Peyer's patch (tissue), 4 donors: ENCODE data around the gene EXOC4. TPM values are rescaled to one million over a fixed set of nuclear protein-coding genes. Genes with fewer than 3 reads are reported as not detected.

Experiments
- DNase-seq, 3 donors: peaks; one replicate each; pipeline ENCODE4 v3.0.0-alpha.2; 2017 to 2019
- H3K27ac ChIP-seq, 4 donors: fragments of 200-600 bp; sonication (generic); one replicate each; pipeline ENCODE4 v1.5.1; 2016 to 2019
- H3K27me3 ChIP-seq, 2 donors: fragments of 200-600 bp; sonication (generic); one replicate each; pipeline ENCODE4 v1.5.1; 2019
- H3K36me3 ChIP-seq, 3 donors: fragments of 200-600 bp; sonication (generic); one replicate each; pipeline ENCODE4 v1.5.1; 2016 to 2019
- H3K4me1 ChIP-seq, 4 donors: fragments of 200-600 bp; sonication (generic); one replicate each; pipeline ENCODE4 v1.5.1; 2016 to 2019
- H3K4me3 ChIP-seq, 4 donors: fragments of 200-600 bp; sonication (generic); 1 replicate in 3 of 4; 2 replicates in 1 of 4; pipeline ENCODE4 v1.5.1; 2016 to 2019; ENCODE audit warnings: mild to moderate bottlenecking in 1 of 4
- H3K9me3 ChIP-seq, 4 donors: fragments of 200-600 bp; sonication (generic); one replicate each; pipeline ENCODE4 v1.5.1; 2016 to 2019; ENCODE audit warnings: mild to moderate bottlenecking in 1 of 4
- CTCF ChIP-seq, 6 experiments: fragments of 450-650 bp in 4 of 6; fragments of 200-600 bp in 2 of 6; sonication (generic) in 1 of 6; IDR thresholded peaks; one replicate each; pipeline ENCODE4 v1.5.1; 2017 to 2019; ENCODE audit warnings: antibody characterized with exemption in 6 of 6, mild to moderate bottlenecking in 3 of 6, moderate library complexity in 1 of 6
- POLR2A ChIP-seq, 2 donors: fragments of 450-650 bp; IDR thresholded peaks; one replicate each; pipeline ENCODE4 v1.5.1; 2017; ENCODE audit warnings: antibody characterized with exemption in 2 of 2, mild to moderate bottlenecking in 2 of 2, moderate library complexity in 2 of 2
- total RNA-seq, 4 donors: library from RNA; depleted of rRNA; stranded (reverse); fragments of >200 nt; gene quantifications; one replicate each; pipeline ENCODE4 v1.1.0, GENCODE V29; 2016

EXOC4 gene
- total RNA-seq, 4 donors from 2014 or later = 128 to 502 (median 141) TPM

DNA sequence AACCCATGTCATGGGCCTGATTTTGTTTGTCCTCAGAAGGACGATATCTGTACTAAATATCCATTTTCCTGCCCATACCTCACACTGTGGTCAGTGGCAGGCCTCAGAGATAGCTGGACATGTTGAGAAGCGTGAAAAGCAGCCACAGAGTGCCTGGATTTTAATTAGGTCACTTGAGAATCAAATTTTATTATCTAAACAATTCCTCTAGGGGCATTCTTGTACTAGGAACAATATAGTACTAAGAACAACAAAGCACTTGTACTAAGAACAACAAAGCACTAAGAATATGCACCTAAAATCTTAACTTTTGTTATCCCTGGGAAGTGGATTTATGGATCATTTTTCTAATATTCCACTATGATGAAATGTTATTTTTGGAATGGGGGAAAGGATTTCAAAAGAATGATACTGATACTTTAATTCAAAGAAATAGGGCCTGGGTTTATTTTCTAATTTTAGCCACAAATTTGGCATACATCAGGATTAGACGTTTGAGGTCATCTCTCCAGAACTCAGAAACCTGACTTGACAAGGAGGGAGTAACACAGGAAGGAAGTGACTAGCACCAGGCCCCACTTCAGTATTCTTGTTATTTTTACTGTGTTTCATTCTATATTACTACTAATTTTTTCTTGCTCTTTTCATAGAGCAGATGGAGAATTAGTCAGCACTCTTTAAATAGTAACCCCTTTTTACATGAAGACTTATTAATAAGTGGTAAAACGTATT is 112.2 kb downstream of the EXOC4 start:
- Histone ChIP-seq H3K27me3 (no peaks in the 10 kb centered on the region), H3K4me3 (no peak overlapping the region), H3K9me3 (no peaks in the 10 kb centered on the region), H3K4me1 (no peaks in the 10 kb centered on the region), H3K36me3 (no peaks in the 10 kb centered on the region), H3K27ac (no peak overlapping the region)
- TF ChIP-seq CTCF (IDR thresholded peaks at IDR 0.05) (no peak), POLR2A (IDR thresholded peaks at IDR 0.05) (no peak)
- no peak for DNase-seq

DNA sequence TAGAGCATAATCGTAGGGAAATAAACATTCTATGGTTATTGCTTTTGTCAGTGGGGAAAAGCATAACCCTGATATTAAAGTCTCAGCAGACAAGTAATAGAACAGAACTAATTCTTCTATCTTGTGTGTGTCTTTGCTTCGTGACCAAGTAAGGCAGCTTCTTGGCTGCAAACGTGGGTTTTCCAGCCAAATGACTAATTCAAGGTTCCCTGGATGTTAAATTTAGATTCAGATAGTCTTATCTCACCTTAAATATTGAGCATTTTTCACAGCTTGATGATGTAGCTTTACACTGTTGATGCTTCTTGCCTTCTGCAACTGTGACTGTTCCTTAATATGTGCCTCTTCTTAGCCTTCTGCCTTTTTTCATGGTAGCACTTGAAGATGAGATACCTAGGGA is 113.0 kb downstream of the EXOC4 start:
- TF ChIP-seq CTCF (IDR thresholded peaks at IDR 0.05) (no peak), POLR2A (IDR thresholded peaks at IDR 0.05) (no peak)
- H3K4me1 ChIP-seq = no peaks in the 10 kb centered on the region
- no peaks in the 10 kb centered on the region for H3K9me3 ChIP-seq
- H3K36me3 ChIP-seq = no peaks in the 10 kb centered on the region
- H3K27ac ChIP-seq = no peak overlapping the region
- no peak overlapping the region for H3K4me3 ChIP-seq
- no peak for DNase-seq
- H3K27me3 ChIP-seq = no peaks in the 10 kb centered on the region

- Histone ChIP-seq H3K27me3 (no peaks in the 10 kb centered on the region), H3K27ac (no peak overlapping the region), H3K4me3 (no peak overlapping the region), H3K36me3 (no peaks in the 10 kb centered on the region), H3K9me3 (no peaks in the 10 kb centered on the region), H3K4me1 (no peaks in the 10 kb centered on the region)
- no peak for DNase-seq
- TF ChIP-seq POLR2A (IDR thresholded peaks at IDR 0.05) (no peak), CTCF (IDR thresholded peaks at IDR 0.05) (no peak)
Observed at GRCh38 chr7:133367561-133367960, 114.7 kb downstream of the EXOC4 start.

DNA sequence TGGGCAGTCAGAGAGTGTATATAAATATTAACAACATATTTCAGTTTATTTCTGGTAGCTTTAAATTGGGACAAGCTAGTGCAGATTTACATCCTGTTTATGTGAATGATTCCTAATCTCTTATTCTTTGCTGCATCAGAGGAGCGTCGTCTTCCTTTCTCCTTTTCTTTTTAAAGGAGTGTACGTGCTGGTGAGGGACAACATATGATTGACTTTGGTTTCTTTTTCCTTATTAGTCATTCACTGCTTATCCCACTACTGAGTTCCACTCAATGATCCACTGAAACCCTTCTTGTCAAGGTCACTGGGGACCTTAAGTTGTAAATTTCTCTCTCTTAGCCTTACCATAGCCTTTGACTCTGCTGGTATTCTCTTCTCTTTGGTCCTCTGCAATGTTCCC is 116.3 kb downstream of the EXOC4 start:
- Histone ChIP-seq H3K9me3 (no peaks in the 10 kb centered on the region), H3K4me1 (no peaks in the 10 kb centered on the region), H3K27me3 (no peaks in the 10 kb centered on the region), H3K36me3 (no peaks in the 10 kb centered on the region), H3K4me3 (no peak overlapping the region), H3K27ac (no peak overlapping the region)
- DNase-seq = no peak
- TF ChIP-seq POLR2A (IDR thresholded peaks at IDR 0.05) = no peak
- no peak for TF ChIP-seq CTCF (IDR thresholded peaks at IDR 0.05)

GRCh38 chr7:133371616-133372015 is 118.7 kb downstream of the EXOC4 start:
- no peaks in the 10 kb centered on the region for H3K4me1 ChIP-seq
- H3K27me3 ChIP-seq = no peaks in the 10 kb centered on the region
- H3K9me3 ChIP-seq = no peaks in the 10 kb centered on the region
- H3K36me3 ChIP-seq = no peaks in the 10 kb centered on the region
- no peak overlapping the region for H3K27ac ChIP-seq
- no peak overlapping the region for H3K4me3 ChIP-seq
- TF ChIP-seq CTCF (IDR thresholded peaks at IDR 0.05) (no peak), POLR2A (IDR thresholded peaks at IDR 0.05) (no peak)
- DNase-seq = no peak

DNA sequence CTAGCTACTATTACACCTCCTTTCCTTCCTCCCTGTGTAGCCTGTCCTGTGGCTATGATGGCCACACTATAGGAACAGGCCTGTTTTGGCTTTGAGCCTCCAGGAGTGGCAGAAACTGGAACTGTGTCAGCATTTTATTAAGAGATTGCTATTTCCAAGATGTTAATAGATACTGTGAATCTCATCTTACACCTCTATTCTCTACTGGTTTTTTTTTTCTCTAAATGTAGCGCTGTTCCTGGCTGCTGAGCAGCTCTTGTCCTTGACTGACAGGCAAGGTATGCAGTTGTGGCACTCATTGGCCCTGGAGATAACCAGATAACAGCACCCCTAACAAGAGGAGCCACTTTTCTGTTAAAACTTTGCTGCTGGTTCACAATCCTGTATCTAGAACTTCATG is 119.5 kb downstream of the EXOC4 start:
- Histone ChIP-seq H3K4me1 (no peaks in the 10 kb centered on the region), H3K27ac (no peak overlapping the region), H3K27me3 (no peaks in the 10 kb centered on the region), H3K4me3 (no peak overlapping the region), H3K9me3 (no peaks in the 10 kb centered on the region), H3K36me3 (no peaks in the 10 kb centered on the region)
- TF ChIP-seq CTCF (IDR thresholded peaks at IDR 0.05) (no peak), POLR2A (IDR thresholded peaks at IDR 0.05) (no peak)
- no peak for DNase-seq
